Measurements from ENCODE around the gene TTC23L.
A peak's percentile ranks its signal among the peaks of the same experiment; 100 is the strongest.
"Not testable (repeated sequence)": the region's sequence is repeated elsewhere in the genome, so short reads cannot be mapped to it uniquely, and the experiment has no call there.

Gene TTC23L

GRCh38 chr5:34918025-34918424, 79.1 kb downstream of the TTC23L start:
- no peak for DNase-seq (ENCODE audit: low read depth in 1 of 2, low spot score in 1 of 2)

- no peak for DNase-seq (ENCODE audit: low read depth in 1 of 2, low spot score in 1 of 2)
These were observed 80.1 kb downstream of the TTC23L start for GRCh38 chr5:34919077-34919476.

DNA sequence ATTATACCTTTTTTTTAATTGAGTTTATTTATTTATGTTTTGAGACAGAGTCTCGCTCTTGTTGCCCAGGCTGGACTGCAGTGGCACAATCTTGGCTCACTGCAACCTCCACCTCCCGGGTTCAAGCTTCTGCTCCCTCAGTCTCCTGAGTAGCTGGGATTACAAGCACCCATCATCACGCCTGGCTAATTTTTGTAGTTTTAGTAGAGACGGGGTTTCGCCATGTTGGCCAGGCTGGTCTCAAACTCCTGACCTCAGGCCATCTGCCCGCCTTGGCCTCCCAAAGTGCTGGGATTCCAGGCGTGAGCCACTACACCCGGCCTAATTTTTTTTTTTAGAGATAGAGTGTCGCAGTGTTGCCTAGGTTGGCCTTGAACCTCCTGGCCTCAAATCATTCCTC, 84.3 kb downstream of the TTC23L start:
- not testable (repeated sequence) for DNase-seq (ENCODE audit: low read depth in 1 of 2, low spot score in 1 of 2)

GRCh38 chr5:34923694-34924461, 84.9 kb downstream of the TTC23L start:
- no peak for DNase-seq (ENCODE audit: low read depth in 1 of 2, low spot score in 1 of 2)

DNA sequence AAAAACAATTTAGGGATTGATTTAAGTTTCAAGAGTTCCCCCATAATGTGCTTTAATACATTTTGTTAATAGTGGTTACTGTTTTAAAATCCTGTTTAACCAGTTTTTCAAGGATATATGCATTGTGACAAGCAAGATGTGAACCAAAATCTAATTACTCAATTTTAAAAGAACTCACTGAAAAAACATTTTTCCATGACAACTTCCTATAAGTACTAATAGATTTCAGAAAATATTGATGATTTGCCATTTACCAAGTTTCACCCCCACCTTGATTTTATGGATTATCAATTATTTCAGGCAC, 85.5 kb downstream of the TTC23L start:
- DNase-seq (ENCODE audit: low read depth in 1 of 2, low spot score in 1 of 2) = no peak

DNA sequence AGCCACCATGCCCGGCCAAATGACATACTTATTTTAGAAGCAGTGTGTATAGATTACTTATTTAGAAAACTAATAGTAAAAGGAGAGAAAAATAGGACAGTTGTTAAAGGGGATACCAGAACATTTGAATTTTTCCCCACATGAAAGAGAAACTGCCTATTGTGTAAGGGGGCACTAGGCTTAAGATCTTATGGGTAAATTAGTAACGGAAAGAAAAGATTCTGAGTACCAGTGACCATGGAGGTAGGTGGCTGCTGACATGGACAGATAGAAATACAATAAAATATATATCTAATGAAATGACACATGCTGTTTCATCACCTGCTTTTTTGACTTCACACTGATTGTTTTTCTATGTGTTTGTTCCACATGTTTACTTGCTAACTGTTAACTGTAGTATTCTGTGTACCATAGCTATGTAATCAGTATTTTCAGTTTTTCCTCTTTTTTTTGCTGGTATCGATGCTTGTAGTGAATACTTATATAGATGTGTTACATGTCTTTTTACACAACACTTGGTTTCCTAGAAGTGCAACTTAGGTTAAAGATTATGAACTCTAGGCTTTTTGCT, 87.4 kb downstream of the TTC23L start:
- DNase-seq (ENCODE audit: low read depth in 1 of 2, low spot score in 1 of 2) = no peak

DNA sequence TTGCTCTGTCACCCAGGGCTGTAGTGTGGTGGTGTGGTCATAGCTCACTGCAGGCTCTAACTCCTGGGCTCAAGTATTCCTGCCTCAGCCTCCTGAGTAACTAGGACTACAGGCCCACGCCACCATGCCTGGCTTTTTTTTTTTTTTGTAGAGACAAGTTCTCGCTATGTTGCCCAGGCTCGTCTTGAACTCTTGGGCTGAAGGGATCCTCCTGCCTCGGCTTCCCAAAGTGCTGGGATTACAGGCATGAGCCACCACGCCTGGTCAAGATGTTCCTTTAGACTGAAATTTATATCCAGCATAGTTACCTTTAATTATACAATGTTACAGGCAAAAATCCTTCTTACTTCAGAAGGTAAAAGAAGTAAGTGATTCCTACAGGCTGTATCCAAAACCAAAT, 88.8 kb downstream of the TTC23L start:
- DNase-seq (ENCODE audit: low read depth in 1 of 2, low spot score in 1 of 2) = no peak

- DNase-seq (ENCODE audit: low read depth in 1 of 2, low spot score in 1 of 2) = no peak
These were observed 89.3 kb downstream of the TTC23L start for GRCh38 chr5:34928267-34928666.

DNA sequence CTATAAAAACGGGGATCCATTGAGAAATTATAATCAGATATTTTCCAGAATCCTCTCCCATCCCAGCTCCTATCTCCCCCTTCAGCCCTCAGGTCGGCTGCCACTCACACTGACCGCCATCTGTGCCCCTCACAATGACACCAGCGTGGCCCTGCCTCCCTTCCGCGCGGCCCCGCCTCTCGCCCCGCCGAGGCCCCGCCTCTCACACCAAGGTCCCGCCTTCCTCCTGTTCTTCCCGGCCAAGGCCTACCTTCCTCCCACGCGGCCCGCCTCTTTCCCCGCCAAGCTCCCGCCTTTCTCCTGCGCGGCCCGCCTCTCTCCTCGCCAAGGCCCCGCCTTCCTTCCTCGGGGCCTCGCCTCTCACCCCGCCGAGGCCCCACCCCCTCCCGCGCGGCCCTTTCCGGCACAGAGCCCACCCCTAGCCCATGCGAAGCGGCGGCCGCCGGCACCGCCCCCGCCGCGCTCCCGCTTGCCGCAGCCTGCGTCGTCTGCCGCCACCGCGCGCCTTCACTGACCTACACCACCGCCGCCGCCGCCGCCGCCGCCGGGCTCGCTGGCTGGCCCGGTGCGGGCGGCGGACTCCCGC, 90.3 kb downstream of the TTC23L start, which contains the start of gene DNAJC21:
TSS of gene DNAJC21 (plus strand) at position 426 of the 586 bp plus-strand sequence. CDS start 261 bp downstream, outside the sequence.
- DNase-seq (ENCODE audit: low read depth in 1 of 2, low spot score in 1 of 2) = peak; percentile 96 to 97

- DNase-seq (ENCODE audit: low read depth in 1 of 2, low spot score in 1 of 2) = peak; percentile 57 to 63
These were observed 90.9 kb downstream of the TTC23L start for GRCh38 chr5:34929720-34930461.

DNA sequence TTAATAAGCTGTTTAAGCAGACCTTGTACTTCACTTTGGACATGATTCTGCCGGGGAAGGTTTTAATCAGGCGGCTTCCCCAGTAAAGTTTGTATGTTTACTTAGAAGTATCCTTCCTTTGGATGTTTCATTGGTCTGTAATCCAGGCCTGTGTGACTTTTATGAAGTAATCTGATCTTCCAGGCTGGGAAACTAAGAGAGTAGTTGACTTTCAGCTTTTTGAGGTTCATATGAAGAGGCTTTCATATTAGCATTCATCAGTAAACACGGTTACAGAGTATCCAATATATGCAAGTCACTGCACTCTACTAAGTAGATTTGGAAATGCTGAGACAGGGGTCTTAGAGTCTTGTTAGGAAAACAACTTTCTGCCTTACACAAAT, 91.5 kb downstream of the TTC23L start:
- DNase-seq (ENCODE audit: low read depth in 1 of 2, low spot score in 1 of 2) = no peak

GRCh38 chr5:34930870-34931269, 91.9 kb downstream of the TTC23L start:
- no peak for DNase-seq (ENCODE audit: low read depth in 1 of 2, low spot score in 1 of 2)

DNA sequence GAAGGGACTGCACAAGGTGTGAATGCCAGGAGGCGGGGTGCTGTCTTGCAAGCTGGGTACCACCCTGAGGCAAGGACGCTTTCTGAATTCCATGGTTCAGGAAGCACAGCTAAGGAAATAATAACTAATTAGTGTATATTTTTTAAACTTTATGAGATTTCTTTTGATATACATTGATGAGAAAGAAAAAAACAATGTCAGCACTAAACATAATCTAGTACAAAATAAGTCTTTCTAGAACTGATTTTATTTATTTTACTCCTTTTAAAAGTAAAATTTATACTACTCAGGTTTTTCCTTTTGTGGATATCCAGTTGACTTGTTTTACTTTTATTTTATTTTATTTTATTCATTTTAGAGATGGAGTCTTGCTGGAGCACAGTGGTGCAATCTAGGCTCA, 94.0 kb downstream of the TTC23L start:
- DNase-seq (ENCODE audit: low read depth in 1 of 2, low spot score in 1 of 2) = no peak

DNA sequence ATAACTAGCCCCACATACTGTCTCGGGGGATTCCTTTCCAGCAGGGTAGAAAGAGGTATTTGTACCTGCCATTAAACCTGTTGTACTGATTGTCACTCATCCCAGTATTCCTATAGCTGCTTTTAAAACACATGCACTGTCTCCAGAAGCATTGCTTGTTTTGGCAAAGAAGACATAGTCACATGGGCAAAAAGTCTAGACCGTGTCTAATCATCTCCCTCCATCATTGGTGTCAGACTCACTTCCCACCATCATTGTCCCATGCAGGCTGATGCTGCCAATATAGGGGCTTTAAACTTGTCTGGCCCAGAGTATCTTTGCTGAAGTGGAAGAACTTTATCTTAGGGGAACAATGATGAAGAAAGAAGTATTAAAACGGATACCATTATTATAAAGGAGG, 103.0 kb downstream of the TTC23L start:
- no peak for DNase-seq (ENCODE audit: low read depth in 1 of 2, low spot score in 1 of 2)

DNA sequence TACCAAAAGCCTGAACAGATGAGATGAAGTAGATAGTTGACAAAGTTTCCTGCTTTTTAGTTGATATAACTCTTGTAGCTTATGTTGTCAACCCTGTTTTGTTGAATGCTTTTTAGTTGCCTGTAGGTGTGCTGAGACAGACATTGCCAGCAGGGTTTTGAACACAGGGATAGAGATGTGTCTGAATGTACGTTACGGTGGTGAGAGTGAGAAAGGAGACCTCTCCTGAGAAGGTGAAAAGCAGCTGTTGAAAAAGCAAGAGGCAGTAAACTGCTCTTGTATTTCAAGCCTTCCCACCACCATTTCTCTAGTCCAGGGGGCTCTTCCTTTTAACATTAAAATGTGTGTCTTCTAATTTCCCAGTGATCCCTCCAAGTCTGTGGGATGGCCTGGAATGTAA, 105.1 kb downstream of the TTC23L start:
- DNase-seq (ENCODE audit: low read depth in 1 of 2, low spot score in 1 of 2) = no peak

- no peak for DNase-seq (ENCODE audit: low read depth in 1 of 2, low spot score in 1 of 2)
These were observed 105.6 kb downstream of the TTC23L start for GRCh38 chr5:34944460-34945047.
